A673 (cell line): ENCODE results near the gene MTAP. TPM values are rescaled to one million over a fixed set of nuclear protein-coding genes. Genes with fewer than 3 reads are reported as not detected.

ENCODE experiments used
- BruUV-seq: library from RNA; stranded (reverse); fragments of 400-500 nt; replicated peaks from 2 replicates; lab custom pipeline; 2021; lab: Mats Ljungman, UMichigan
- CTCF ChIA-PET: fragments of 300-600 bp; sonication (Branson Sonifier 250); formaldehyde crosslinking; loops from one replicate; lab custom pipeline; 2022; ENCODE audit warnings: antibody characterized with exemption; lab: Charles Lee
- POLR2A ChIA-PET: fragments of 300-600 bp; sonication (Branson Sonifier 250); formaldehyde crosslinking; loops from one replicate; lab custom pipeline; 2022; ENCODE audit warnings: antibody characterized with exemption; ENCODE audit not compliant: low non-redundant PET; lab: Charles Lee
- DNase-seq: peaks from one replicate; pipeline ENCODE4 v3.0.0-alpha.2; 2015; ENCODE audit warnings: low spot score
- H3K27ac ChIP-seq: fragments of 200-600 bp; sonication (generic); 2 replicates; pipeline ENCODE4 v1.5.1; 2016; ENCODE audit warnings: mixed run types, low read depth, mild to moderate bottlenecking, mixed read lengths, antibody characterized with exemption, low read length; ENCODE audit not compliant: poor library complexity, severe bottlenecking
- H3K27me3 ChIP-seq: fragments of 200-600 bp; sonication (generic); replicated peaks from 2 replicates; pipeline ENCODE4 v1.6.1; 2017; ENCODE audit warnings: mixed run types, low read depth, mild to moderate bottlenecking, mixed read lengths, antibody characterized with exemption, low read length; ENCODE audit not compliant: insufficient read depth, poor library complexity
- H3K36me3 ChIP-seq: fragments of 200-600 bp; sonication (generic); 2 replicates; pipeline ENCODE4 v1.6.1; 2016; ENCODE audit warnings: mixed run types, mild to moderate bottlenecking, mixed read lengths, antibody characterized with exemption, low read length; ENCODE audit not compliant: insufficient read depth, poor library complexity, severe bottlenecking
- H3K4me1 ChIP-seq: fragments of 200-600 bp; sonication (generic); 2 replicates; pipeline ENCODE4 v1.6.1; 2017; ENCODE audit warnings: mixed run types, mild to moderate bottlenecking, mixed read lengths, antibody characterized with exemption, low read length; ENCODE audit not compliant: insufficient read depth, poor library complexity, severe bottlenecking
- H3K4me3 ChIP-seq: fragments of 200-600 bp; sonication (generic); 2 replicates; pipeline ENCODE4 v1.5.1; 2016; ENCODE audit warnings: low read depth, mixed run types, mild to moderate bottlenecking, mixed read lengths, low read length; ENCODE audit not compliant: poor library complexity, severe bottlenecking
- H3K9me3 ChIP-seq: fragments of 200-600 bp; sonication (generic); 2 replicates; pipeline ENCODE4 v1.6.1; 2016; ENCODE audit warnings: mixed run types, low read depth, mild to moderate bottlenecking, mixed read lengths, antibody characterized with exemption, low read length; ENCODE audit not compliant: poor library complexity, severe bottlenecking
- CTCF ChIP-seq: fragments of 300-800, 200-600 bp; sonication (generic); conservative IDR thresholded peaks from 2 replicates; pipeline ENCODE4 v1.5.1; 2017; ENCODE audit warnings: low read depth, mild to moderate bottlenecking, antibody characterized with exemption, low read length, moderate library complexity, mixed read lengths
- EZH2 ChIP-seq: fragments of 200-600 bp; sonication (generic); IDR thresholded peaks from 2 replicates; pipeline ENCODE4 v1.6.1; 2017; ENCODE audit warnings: borderline replicate concordance, low read depth, mild to moderate bottlenecking, mixed read lengths, antibody characterized with exemption, low read length; ENCODE audit not compliant: poor library complexity, severe bottlenecking
- intact Hi-C: fragments of 100-400 bp; cut with micrococcal nuclease; formaldehyde crosslinking; loops from one replicate; pipeline ENCODE4 v1.10.0; 2022; ENCODE audit not compliant: unreplicated experiment
- total RNA-seq: library from RNA; stranded (reverse); gene quantifications from 2 replicates; pipeline ENCODE4 v1.2.3, GENCODE V29; 2021

MTAP gene
- total RNA-seq, 1 experiment from 2014 or later = 39.2 TPM

GRCh38 chr9:21941337-21941995 lies 139.0 kb downstream of the MTAP start:
- ChIA-PET CTCF (no interaction called here), POLR2A (no interaction called here)
- Histone ChIP-seq H3K4me1 (no peaks in the 10 kb centered on the region), H3K4me3 (no peak overlapping the region), H3K36me3 (no peaks in the 10 kb centered on the region), H3K9me3 (no peaks in the 10 kb centered on the region), H3K27me3 (no peaks in the 10 kb centered on the region), H3K27ac (no peak overlapping the region)
- BruUV-seq = no TSS peak
- intact Hi-C loops = no loop called here
- no peak for TF ChIP-seq EZH2
- TF ChIP-seq CTCF = no peak
- DNase-seq = no peak

- H3K9me3 ChIP-seq = no peaks in the 10 kb centered on the region
- ChIA-PET POLR2A (no interaction called here), CTCF (no interaction called here)
- no TSS peak for BruUV-seq
- intact Hi-C loops = no loop called here
- H3K27ac ChIP-seq = no peak overlapping the region
- H3K4me3 ChIP-seq = no peak overlapping the region
- no peak for TF ChIP-seq EZH2
- no peak for TF ChIP-seq CTCF
- no peak for DNase-seq
- H3K4me1 ChIP-seq = no peaks in the 10 kb centered on the region
- H3K27me3 ChIP-seq = no peaks in the 10 kb centered on the region
- no peaks in the 10 kb centered on the region for H3K36me3 ChIP-seq
Observed at GRCh38 chr9:21943464-21943863, 141.0 kb downstream of the MTAP start.

GRCh38 chr9:21945606-21946005 lies 143.2 kb downstream of the MTAP start:
- no peak for DNase-seq
- BruUV-seq = no TSS peak
- Histone ChIP-seq H3K9me3 (no peaks in the 10 kb centered on the region), H3K36me3 (no peaks in the 10 kb centered on the region), H3K4me1 (no peaks in the 10 kb centered on the region), H3K27ac (no peak overlapping the region), H3K4me3 (no peak overlapping the region), H3K27me3 (no peaks in the 10 kb centered on the region)
- intact Hi-C loops = no loop called here
- TF ChIP-seq CTCF = no peak
- ChIA-PET CTCF (no interaction called here), POLR2A (no interaction called here)
